WTC11 (cell line): Measurements from ENCODE around the gene PACSIN3.

Experiments
- CTCF ChIP-seq: fragments of 200-600 bp; IDR thresholded peaks from 2 replicates; pipeline ENCODE4 v1.8.0; 2022; ENCODE audit warnings: antibody characterized with exemption
- E2F1 ChIP-seq: sonication (generic); formaldehyde crosslinking; IDR thresholded peaks from 2 replicates; pipeline ENCODE4 v1.8.0; 2022; ENCODE audit warnings: mild to moderate bottlenecking, missing genetic modification reagents
- EMX1 ChIP-seq: fragments of 250-450 bp; sonication (Bioruptor Pico); IDR thresholded peaks from 2 replicates; pipeline ENCODE4 v1.8.0; 2021; ENCODE audit warnings: mild to moderate bottlenecking
- HMGA2 ChIP-seq: fragments of 250-450 bp; sonication (Bioruptor Pico); IDR thresholded peaks from 2 replicates; pipeline ENCODE4 v1.4.0; 2021; ENCODE audit warnings: mild to moderate bottlenecking, moderate library complexity
- MAX ChIP-seq: sonication (generic); formaldehyde crosslinking; IDR thresholded peaks from 2 replicates; pipeline ENCODE4 v1.8.0; 2022; ENCODE audit warnings: mild to moderate bottlenecking, missing genetic modification reagents
- NFE2L1 ChIP-seq: sonication (generic); formaldehyde crosslinking; IDR thresholded peaks from 2 replicates; pipeline ENCODE4 v1.8.1; 2023; ENCODE audit warnings: missing genetic modification reagents
- NR2C2 ChIP-seq: sonication (generic); formaldehyde crosslinking; IDR thresholded peaks from 2 replicates; pipeline ENCODE4 v1.8.0; 2022; ENCODE audit warnings: mild to moderate bottlenecking, missing genetic modification reagents
- NR3C1 ChIP-seq: sonication (generic); formaldehyde crosslinking; conservative IDR thresholded peaks from 2 replicates; pipeline ENCODE4 v1.8.1; 2023; ENCODE audit warnings: low read depth, mild to moderate bottlenecking, missing genetic modification reagents
- RELA ChIP-seq: sonication (generic); formaldehyde crosslinking; IDR thresholded peaks from 2 replicates; pipeline ENCODE4 v1.8.1; 2022; ENCODE audit warnings: missing genetic modification reagents, mild to moderate bottlenecking, borderline replicate concordance
- SP1 ChIP-seq: sonication (generic); formaldehyde crosslinking; conservative IDR thresholded peaks from 2 replicates; pipeline ENCODE4 v1.8.1; 2022; ENCODE audit warnings: missing genetic modification reagents
- TCF7 ChIP-seq: sonication (generic); formaldehyde crosslinking; IDR thresholded peaks from 2 replicates; pipeline ENCODE4 v1.8.0; 2022; ENCODE audit warnings: mild to moderate bottlenecking, low read depth, missing genetic modification reagents, moderate library complexity
- USF2 ChIP-seq: sonication (generic); formaldehyde crosslinking; IDR thresholded peaks from 2 replicates; pipeline ENCODE4 v1.8.1; 2023; ENCODE audit warnings: mild to moderate bottlenecking, missing genetic modification reagents, moderate library complexity
- ZBTB43 ChIP-seq: sonication (generic); formaldehyde crosslinking; IDR thresholded peaks from 2 replicates; pipeline ENCODE4 v1.8.1; 2023; ENCODE audit warnings: mild to moderate bottlenecking, missing genetic modification reagents

GRCh38 chr11:47139878-47140277 is 46.4 kb downstream of the PACSIN3 start:
- no peak for TF ChIP-seq CTCF
- TF ChIP-seq RELA (CRISPR knock-in tag) = no peak
- no peak for TF ChIP-seq MAX
- no peak for TF ChIP-seq NFE2L1 (CRISPR knock-in tag)
- no peak for TF ChIP-seq TCF7 (CRISPR knock-in tag)
- no peak for TF ChIP-seq HMGA2
- TF ChIP-seq SP1 (CRISPR knock-in tag) = no peak
- TF ChIP-seq ZBTB43 (CRISPR knock-in tag) = no peak
- TF ChIP-seq NR2C2 (CRISPR knock-in tag) = no peak
- no peak for TF ChIP-seq NR3C1 (CRISPR knock-in tag)
- TF ChIP-seq EMX1 = no peak
- TF ChIP-seq USF2 = no peak
- TF ChIP-seq E2F1 (CRISPR knock-in tag) = no peak
